K562 (cell line): ENCODE measurements around the gene ERCC4. TPM values are rescaled to one million over a fixed set of nuclear protein-coding genes. Genes with fewer than 3 reads are reported as not detected.

ENCODE experiments used
- ATAC-seq: fragments of 200-7000 bp; cut with Tn5 transposase; 3 replicates; pipeline ENCODE4 v1.9.1; 2020; ENCODE audit warnings: moderate library complexity
- BruUV-seq: library from RNA; stranded (reverse); fragments of 400-500 nt; replicated peaks from 2 replicates; lab custom pipeline; 2021; lab: Mats Ljungman, UMichigan
- CTCF ChIA-PET: fragments of 300-600 bp; formaldehyde crosslinking; extraction: SDS; loops from one replicate; lab custom pipeline; 2021; ENCODE audit warnings: low intra/inter-chr PET ratio; lab: Yijun Ruan, JAX
- POLR2A ChIA-PET: fragments of 300-600, 350-650 bp; sonication (Branson Sonifier 250); formaldehyde crosslinking; extraction: SDS; loops from one replicate; lab custom pipeline; 2021; ENCODE audit warnings: antibody characterized with exemption, inconsistent platforms; lab: Yijun Ruan, JAX
- DNase-seq, 4 experiments: peaks; one replicate each; pipeline versions ENCODE4 v3.0.0 to v3.0.0-alpha.2; 2011 to 2018; ENCODE audit warnings: low spot score in 3 of 4, mixed read lengths in 3 of 4; ENCODE audit errors: extremely low read depth in 1 of 4
- FAIRE-seq: peaks from 2 replicates; lab custom pipeline; 2011; peaks lifted over from hg19 to GRCh38; lab: Jason Lieb, UNC
- H2AFZ ChIP-seq: 2 replicates; pipeline ENCODE4 v1.6.0; 2011; ENCODE audit warnings: low read depth, low read length, control low read depth, inconsistent platforms
- H3K27ac ChIP-seq: fragments of 200-600 bp; 3 replicates; pipeline ENCODE4 v1.8.0; 2011; ENCODE audit warnings: low read depth, mild to moderate bottlenecking, control low read depth, inconsistent platforms, low read length, moderate library complexity, mixed read lengths; ENCODE audit errors: extremely low read depth
- H3K27me3 ChIP-seq, 2 experiments: fragments of 300-600 bp in 1 of 2; 2 replicates in 1 of 2; 3 replicates in 1 of 2; pipeline versions ENCODE4 v1.6.0 to v1.8.0; 2011; ENCODE audit warnings: inconsistent platforms in 2 of 2, low read length in 2 of 2, mild to moderate bottlenecking in 1 of 2, mixed read lengths in 1 of 2, moderate library complexity in 1 of 2; ENCODE audit not compliant: control insufficient read depth in 2 of 2, insufficient read depth in 2 of 2
- H3K36me3 ChIP-seq: fragments of 300-600 bp; 3 replicates; pipeline ENCODE4 v1.8.0; 2011; ENCODE audit warnings: mild to moderate bottlenecking, low read length, inconsistent platforms; ENCODE audit not compliant: control insufficient read depth, insufficient read depth
- H3K4me1 ChIP-seq, 2 experiments: fragments of 200-600 bp in 1 of 2; replicated peaks in 1 of 2; 2 replicates in 1 of 2; 3 replicates in 1 of 2; pipeline versions ENCODE4 v1.5.1 to v1.8.0; 2011; ENCODE audit warnings: inconsistent platforms in 2 of 2, low read length in 2 of 2, mild to moderate bottlenecking in 1 of 2, mixed read lengths in 1 of 2, moderate library complexity in 1 of 2; ENCODE audit not compliant: control insufficient read depth in 2 of 2, insufficient read depth in 2 of 2
- H3K4me2 ChIP-seq: 2 replicates; pipeline ENCODE4 v1.6.1; 2011; ENCODE audit warnings: low read length, control low read depth, inconsistent platforms, mixed read lengths; ENCODE audit not compliant: insufficient read depth
- H3K4me3 ChIP-seq: fragments of 200-600 bp; sonication (generic), shearing (Covaris generic); 2 replicates; pipeline ENCODE4 v1.5.1; 2016; ENCODE audit warnings: control low read depth, inconsistent platforms
- H3K79me2 ChIP-seq: fragments of 200-600 bp; 3 replicates; pipeline ENCODE4 v1.8.0; 2011; ENCODE audit warnings: low read length, inconsistent platforms; ENCODE audit not compliant: control insufficient read depth, insufficient read depth
- H3K9ac ChIP-seq, 2 experiments: 2 replicates each; pipeline versions ENCODE4 v1.6.0 to v1.6.1; 2011; ENCODE audit warnings: low read depth in 2 of 2, low read length in 2 of 2, control low read depth in 1 of 2, inconsistent platforms in 1 of 2, mild to moderate bottlenecking in 1 of 2, mixed read lengths in 1 of 2; ENCODE audit not compliant: insufficient read depth in 1 of 2
- H3K9me1 ChIP-seq: one replicate; pipeline ENCODE4 v1.6.0; 2011; ENCODE audit warnings: inconsistent platforms, mild to moderate bottlenecking, low read length, moderate library complexity; ENCODE audit not compliant: control insufficient read depth, insufficient read depth
- H3K9me3 ChIP-seq: replicated peaks from 2 replicates; pipeline ENCODE4 v1.5.1; 2011; ENCODE audit warnings: low read depth, low read length, inconsistent platforms; ENCODE audit not compliant: control insufficient read depth, insufficient read depth
- H4K20me1 ChIP-seq: replicated peaks from 2 replicates; pipeline ENCODE4 v1.6.1; 2011; ENCODE audit warnings: low read length, inconsistent platforms, mixed read lengths; ENCODE audit not compliant: control insufficient read depth, insufficient read depth
- C11orf30 ChIP-seq: fragments of 450-650 bp; IDR thresholded peaks from 2 replicates; pipeline ENCODE4 v1.6.1; 2016; ENCODE audit warnings: low read depth, mild to moderate bottlenecking
- CC2D1A ChIP-seq: fragments of 450-650 bp; IDR thresholded peaks from 2 replicates; pipeline ENCODE4 v1.6.1; 2017; ENCODE audit warnings: mild to moderate bottlenecking
- MCM7 ChIP-seq, 2 experiments: fragments of 450-650 bp; IDR thresholded peaks; 2 replicates each; pipeline ENCODE4 v1.6.1; 2016 to 2018
- NFIC ChIP-seq: fragments of 450-650 bp; IDR thresholded peaks from 2 replicates; pipeline ENCODE4 v1.6.1; 2017; ENCODE audit warnings: mild to moderate bottlenecking, inconsistent platforms
- RAD21 ChIP-seq, 2 experiments: fragments of 250-450 bp in 1 of 2; fragments of 450-650 bp in 1 of 2; sonication (Bioruptor Pico) in 1 of 2; formaldehyde crosslinking in 1 of 2; IDR thresholded peaks in 1 of 2; conservative IDR thresholded peaks in 1 of 2; 2 replicates each; pipeline versions ENCODE4 v1.4.0 to v1.8.0; 2020 to 2022; ENCODE audit warnings: mild to moderate bottlenecking in 2 of 2, moderate library complexity in 1 of 2
- ZNF316 ChIP-seq: fragments of 450-650 bp; IDR thresholded peaks from 2 replicates; pipeline ENCODE4 v1.6.1; 2016
- WGBS: fragments of 100-300 bp; shearing (Covaris generic); methylation state at CpG from one replicate; pipeline ENCODE4 v1.1.6; 2016; ENCODE audit warnings: low coverage, mixed read lengths; ENCODE audit not compliant: insufficient coverage; ENCODE audit errors: missing lambda C conversion rate; 5-methylcytosine and 5-hydroxymethylcytosine counted together
- in situ Hi-C: fragments of 300-500 bp; cut with MboI; formaldehyde crosslinking; loops from 4 replicates; pipeline ENCODE4 v1.15.0; 2018; ENCODE audit warnings: inconsistent platforms, mixed read lengths
- intact Hi-C: fragments of 100-400 bp; cut with micrococcal nuclease; formaldehyde crosslinking; loops from 2 replicates; pipeline ENCODE4 v1.14.2; 2022
- polyA plus RNA-seq, 8 experiments: library from polyadenylated mRNA; depleted of rRNA in 4 of 8; stranded (reverse) in 5 of 8; unstranded in 3 of 8; fragments of >200 nt; fragmentation: Nextera tagmentation in 2 of 8; fragmentation: Illumina TruSeq in 1 of 8; extraction: Ambion mirVana in 2 of 8; extraction: Trizol in 1 of 8; gene quantifications; 2 replicates each; pipeline versions ENCODE4 v1.2.1 to v1.2.3, GENCODE V29; 2011 to 2014; ENCODE audit warnings: inconsistent platforms in 1 of 8, missing spikeins in 1 of 8
- total RNA-seq, 7 experiments: library from RNA; depleted of rRNA in 6 of 7; stranded (reverse); fragments of >200 nt in 6 of 7; fragmentation: Illumina TruSeq in 2 of 7; extraction: Trizol in 2 of 7; gene quantifications; 2 replicates each; pipeline versions ENCODE4 v1.2.1 to v1.2.3, GENCODE V29; 2011 to 2021; ENCODE audit warnings: low replicate concordance in 1 of 7
- TF ChIP-seq, protein P1 (sequence below), 3 experiments: IDR thresholded peaks in 2 of 3; conservative IDR thresholded peaks in 1 of 3; 2 replicates each; pipeline ENCODE4 v1.5.1; 2011 to 2012; ENCODE audit warnings: low read length in 3 of 3, mild to moderate bottlenecking in 3 of 3, control low read depth in 2 of 3, improper control_type of control experiment in 1 of 3, inconsistent platforms in 1 of 3, low read depth in 1 of 3, mixed read lengths in 1 of 3, moderate library complexity in 1 of 3; ENCODE audit not compliant: insufficient read depth in 2 of 3
- TF ChIP-seq, protein P2 (sequence below), 2 experiments: fragments of 450-650 bp; formaldehyde crosslinking in 1 of 2; IDR thresholded peaks; 2 replicates each; pipeline versions ENCODE4 v1.4.0 to v1.6.1; 2014 to 2020; ENCODE audit warnings: mild to moderate bottlenecking in 2 of 2, borderline replicate concordance in 1 of 2, low read depth in 1 of 2

Gene ERCC4
- total and polyA plus RNA-seq, 9 of the 15 experiments (the other 6 are each of a cell fraction or from before 2014, with no cell fraction given) = 3.7 to 10.5 (median 6.0) TPM

DNA sequence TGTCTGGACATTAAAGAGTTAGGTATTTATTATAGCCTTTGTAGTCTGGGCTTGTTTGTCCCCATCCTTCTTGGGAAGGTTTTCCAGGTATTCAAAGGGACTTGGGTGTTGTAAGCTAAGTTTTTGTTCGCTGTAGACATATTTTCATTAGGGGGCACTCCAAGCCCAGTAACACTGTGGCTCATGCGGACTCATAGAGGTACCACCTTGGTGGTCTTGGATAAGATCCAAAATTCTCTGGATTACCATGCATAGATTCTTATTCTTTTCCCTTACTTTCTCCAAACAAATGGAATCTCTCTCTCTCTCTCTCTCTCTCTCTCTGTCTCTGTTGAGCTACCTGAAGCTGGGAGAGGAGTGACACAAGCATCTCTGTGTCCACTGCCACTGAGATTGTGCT is 48.9 kb downstream of the ERCC4 start:
- H4K20me1 ChIP-seq = no peaks in the 10 kb centered on the region
- POLR2A ChIA-PET = interaction anchor here (0.6 to 1.4 kb wide), 6 partner anchors 12 to 1501 kb away, joined by 3 to 4 read pairs (median 3); no protein-coding TSS in a partner anchor
- TF ChIP-seq, protein P1, sequence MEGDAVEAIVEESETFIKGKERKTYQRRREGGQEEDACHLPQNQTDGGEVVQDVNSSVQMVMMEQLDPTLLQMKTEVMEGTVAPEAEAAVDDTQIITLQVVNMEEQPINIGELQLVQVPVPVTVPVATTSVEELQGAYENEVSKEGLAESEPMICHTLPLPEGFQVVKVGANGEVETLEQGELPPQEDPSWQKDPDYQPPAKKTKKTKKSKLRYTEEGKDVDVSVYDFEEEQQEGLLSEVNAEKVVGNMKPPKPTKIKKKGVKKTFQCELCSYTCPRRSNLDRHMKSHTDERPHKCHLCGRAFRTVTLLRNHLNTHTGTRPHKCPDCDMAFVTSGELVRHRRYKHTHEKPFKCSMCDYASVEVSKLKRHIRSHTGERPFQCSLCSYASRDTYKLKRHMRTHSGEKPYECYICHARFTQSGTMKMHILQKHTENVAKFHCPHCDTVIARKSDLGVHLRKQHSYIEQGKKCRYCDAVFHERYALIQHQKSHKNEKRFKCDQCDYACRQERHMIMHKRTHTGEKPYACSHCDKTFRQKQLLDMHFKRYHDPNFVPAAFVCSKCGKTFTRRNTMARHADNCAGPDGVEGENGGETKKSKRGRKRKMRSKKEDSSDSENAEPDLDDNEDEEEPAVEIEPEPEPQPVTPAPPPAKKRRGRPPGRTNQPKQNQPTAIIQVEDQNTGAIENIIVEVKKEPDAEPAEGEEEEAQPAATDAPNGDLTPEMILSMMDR (IDR thresholded peaks at IDR 0.05 in 2 of 3, conservative IDR thresholded peaks at IDR 0.05 in 1 of 3; ENCODE audit: insufficient read depth in 2 of 3, low read depth in 1 of 3, low read length in 3 of 3) = peak in 2 of 3 experiments; percentile 10 to 23; a peak in 2 of 6 replicates
- TF ChIP-seq MCM7 (IDR thresholded peaks at IDR 0.05) (no peak), CC2D1A (no peak), RAD21 (CRISPR knock-in tag; conservative IDR thresholded peaks at IDR 0.05 in 1 of 2, IDR thresholded peaks at IDR 0.05 in 1 of 2) (peak in 1 of 2 experiments; percentile 61; a peak in 2 of 4 replicates), NFIC (peak; percentile 59), C11orf30 (peak; percentile 36; the same call in 1 of the 2 replicates), ZNF316 (peak; percentile 43; the same call in 1 of the 2 replicates)
- TF ChIP-seq, protein P2, sequence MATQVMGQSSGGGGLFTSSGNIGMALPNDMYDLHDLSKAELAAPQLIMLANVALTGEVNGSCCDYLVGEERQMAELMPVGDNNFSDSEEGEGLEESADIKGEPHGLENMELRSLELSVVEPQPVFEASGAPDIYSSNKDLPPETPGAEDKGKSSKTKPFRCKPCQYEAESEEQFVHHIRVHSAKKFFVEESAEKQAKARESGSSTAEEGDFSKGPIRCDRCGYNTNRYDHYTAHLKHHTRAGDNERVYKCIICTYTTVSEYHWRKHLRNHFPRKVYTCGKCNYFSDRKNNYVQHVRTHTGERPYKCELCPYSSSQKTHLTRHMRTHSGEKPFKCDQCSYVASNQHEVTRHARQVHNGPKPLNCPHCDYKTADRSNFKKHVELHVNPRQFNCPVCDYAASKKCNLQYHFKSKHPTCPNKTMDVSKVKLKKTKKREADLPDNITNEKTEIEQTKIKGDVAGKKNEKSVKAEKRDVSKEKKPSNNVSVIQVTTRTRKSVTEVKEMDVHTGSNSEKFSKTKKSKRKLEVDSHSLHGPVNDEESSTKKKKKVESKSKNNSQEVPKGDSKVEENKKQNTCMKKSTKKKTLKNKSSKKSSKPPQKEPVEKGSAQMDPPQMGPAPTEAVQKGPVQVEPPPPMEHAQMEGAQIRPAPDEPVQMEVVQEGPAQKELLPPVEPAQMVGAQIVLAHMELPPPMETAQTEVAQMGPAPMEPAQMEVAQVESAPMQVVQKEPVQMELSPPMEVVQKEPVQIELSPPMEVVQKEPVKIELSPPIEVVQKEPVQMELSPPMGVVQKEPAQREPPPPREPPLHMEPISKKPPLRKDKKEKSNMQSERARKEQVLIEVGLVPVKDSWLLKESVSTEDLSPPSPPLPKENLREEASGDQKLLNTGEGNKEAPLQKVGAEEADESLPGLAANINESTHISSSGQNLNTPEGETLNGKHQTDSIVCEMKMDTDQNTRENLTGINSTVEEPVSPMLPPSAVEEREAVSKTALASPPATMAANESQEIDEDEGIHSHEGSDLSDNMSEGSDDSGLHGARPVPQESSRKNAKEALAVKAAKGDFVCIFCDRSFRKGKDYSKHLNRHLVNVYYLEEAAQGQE (IDR thresholded peaks at IDR 0.05; ENCODE audit: borderline replicate concordance) = peak; percentile 38; the same call in 1 of the 2 replicates
- TF ChIP-seq, protein P2 (CRISPR knock-in tag; IDR thresholded peaks at IDR 0.05; ENCODE audit: low read depth) = no peak

More for the DNA sequence above, 48.9 kb downstream of the ERCC4 start:
- Histone ChIP-seq H3K27ac (no peak overlapping the region), H3K9me3 (no peaks in the 10 kb centered on the region), H2AFZ (no peak overlapping the region), H3K79me2 (no peaks in the 10 kb centered on the region), H3K27me3 (peaks cover 2 to 21% of the 10 kb centered on the region in 2 experiments; a peak in 3 of 5 replicates), H3K36me3 (no peaks in the 10 kb centered on the region), H3K4me3 (no peak overlapping the region), H3K4me2 (no peak overlapping the region), H3K9me1 (no peaks in the 10 kb centered on the region), H3K9ac (no peak overlapping the region), H3K4me1 (no peaks in the 10 kb centered on the region)
- ATAC-seq (no peak), DNase-seq (no peak), FAIRE-seq (no peak)
- CTCF ChIA-PET = no interaction called here
- intact Hi-C loops = no loop called here
- 0% methylated on average over 2 of the region's 2 CpGs for WGBS
- BruUV-seq = no TSS peak
- in situ Hi-C loops = no loop called here
